HEK293 (cell line): ENCODE measurements around the gene SP4.

Experiments used
- BCL11A ChIP-seq: fragments of 450-650 bp; formaldehyde crosslinking; IDR thresholded peaks from 2 replicates; pipeline ENCODE4 v1.5.1; 2016; ENCODE audit warnings: low read depth, missing biosample characterization, missing genetic modification characterization
- HOXC10 ChIP-seq: sonication (generic); formaldehyde crosslinking; IDR thresholded peaks from 2 replicates; pipeline ENCODE4 v1.8.1; 2023; ENCODE audit warnings: mild to moderate bottlenecking, missing genetic modification reagents
- MZF1 ChIP-seq: fragments of 450-650 bp; formaldehyde crosslinking; IDR thresholded peaks from 2 replicates; pipeline ENCODE4 v1.5.1; 2017; ENCODE audit warnings: missing biosample characterization, missing genetic modification characterization, borderline replicate concordance
- RBAK ChIP-seq: fragments of 450-650 bp; formaldehyde crosslinking; IDR thresholded peaks from 2 replicates; pipeline ENCODE4 v1.5.1; 2016; ENCODE audit warnings: missing biosample characterization, missing genetic modification characterization
- YY1 ChIP-seq: fragments of 450-650 bp; formaldehyde crosslinking; IDR thresholded peaks from 2 replicates; pipeline ENCODE4 v1.5.1; 2018; ENCODE audit warnings: missing biosample characterization, missing genetic modification characterization
- ZBTB20 ChIP-seq: fragments of 450-650 bp; formaldehyde crosslinking; IDR thresholded peaks from 2 replicates; pipeline ENCODE4 v1.5.1; 2016; ENCODE audit warnings: missing biosample characterization, missing genetic modification characterization
- ZBTB7A ChIP-seq: fragments of 450-650 bp; formaldehyde crosslinking; IDR thresholded peaks from 2 replicates; pipeline ENCODE4 v1.5.1; 2016; ENCODE audit warnings: low read depth, missing biosample characterization, missing genetic modification characterization
- TF ChIP-seq, protein P1 (sequence below): fragments of 450-650 bp; formaldehyde crosslinking; IDR thresholded peaks from 2 replicates; pipeline ENCODE4 v1.5.1; 2016; ENCODE audit warnings: missing biosample characterization, missing genetic modification characterization
- TF ChIP-seq, protein P2 (sequence below): fragments of 450-650 bp; formaldehyde crosslinking; IDR thresholded peaks from 2 replicates; pipeline ENCODE4 v1.5.1; 2016; ENCODE audit warnings: missing biosample characterization, missing genetic modification characterization

DNA sequence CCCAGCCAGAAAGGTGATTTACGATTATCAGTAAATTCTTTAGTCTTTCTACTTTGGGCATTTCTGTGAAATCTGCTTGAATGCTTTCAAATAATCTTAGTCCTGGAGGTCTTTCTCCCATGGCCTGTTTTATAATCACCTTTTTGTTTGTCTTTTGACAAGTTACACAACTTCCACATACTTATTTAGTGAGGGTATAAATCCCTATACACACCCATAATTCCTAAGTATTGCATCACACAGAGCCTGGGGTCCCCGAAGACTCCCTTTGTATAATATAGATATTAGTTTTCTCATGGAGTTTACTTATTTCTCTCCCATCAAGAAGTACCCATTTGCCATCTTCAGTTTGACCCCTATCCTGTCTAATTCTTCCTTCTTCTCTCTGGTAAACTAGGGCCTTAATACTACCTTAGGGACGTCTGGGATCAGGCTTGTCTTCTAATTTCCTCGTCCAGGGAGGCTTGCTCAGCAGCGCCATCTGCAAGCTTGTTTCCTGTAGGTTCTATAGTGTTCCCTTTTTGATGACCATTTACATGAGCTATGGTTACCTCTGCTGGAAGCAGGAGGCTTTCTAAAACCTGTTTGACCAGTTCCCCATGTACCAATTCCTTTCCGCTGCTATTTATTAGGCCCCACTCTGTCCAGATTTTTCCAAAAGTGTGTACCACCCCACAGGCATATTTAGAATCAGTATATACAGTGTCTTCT, 123.1 kb downstream of the SP4 start:
- TF ChIP-seq RBAK (no peak), BCL11A (tag by site-specific recombination) (no peak), ZBTB20 (no peak), MZF1 (no peak), HOXC10 (no peak), YY1 (tag by site-specific recombination) (no peak), ZBTB7A (tag by site-specific recombination) (no peak)
- TF ChIP-seq, protein P1, sequence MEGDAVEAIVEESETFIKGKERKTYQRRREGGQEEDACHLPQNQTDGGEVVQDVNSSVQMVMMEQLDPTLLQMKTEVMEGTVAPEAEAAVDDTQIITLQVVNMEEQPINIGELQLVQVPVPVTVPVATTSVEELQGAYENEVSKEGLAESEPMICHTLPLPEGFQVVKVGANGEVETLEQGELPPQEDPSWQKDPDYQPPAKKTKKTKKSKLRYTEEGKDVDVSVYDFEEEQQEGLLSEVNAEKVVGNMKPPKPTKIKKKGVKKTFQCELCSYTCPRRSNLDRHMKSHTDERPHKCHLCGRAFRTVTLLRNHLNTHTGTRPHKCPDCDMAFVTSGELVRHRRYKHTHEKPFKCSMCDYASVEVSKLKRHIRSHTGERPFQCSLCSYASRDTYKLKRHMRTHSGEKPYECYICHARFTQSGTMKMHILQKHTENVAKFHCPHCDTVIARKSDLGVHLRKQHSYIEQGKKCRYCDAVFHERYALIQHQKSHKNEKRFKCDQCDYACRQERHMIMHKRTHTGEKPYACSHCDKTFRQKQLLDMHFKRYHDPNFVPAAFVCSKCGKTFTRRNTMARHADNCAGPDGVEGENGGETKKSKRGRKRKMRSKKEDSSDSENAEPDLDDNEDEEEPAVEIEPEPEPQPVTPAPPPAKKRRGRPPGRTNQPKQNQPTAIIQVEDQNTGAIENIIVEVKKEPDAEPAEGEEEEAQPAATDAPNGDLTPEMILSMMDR = no peak
- TF ChIP-seq, protein P2, sequence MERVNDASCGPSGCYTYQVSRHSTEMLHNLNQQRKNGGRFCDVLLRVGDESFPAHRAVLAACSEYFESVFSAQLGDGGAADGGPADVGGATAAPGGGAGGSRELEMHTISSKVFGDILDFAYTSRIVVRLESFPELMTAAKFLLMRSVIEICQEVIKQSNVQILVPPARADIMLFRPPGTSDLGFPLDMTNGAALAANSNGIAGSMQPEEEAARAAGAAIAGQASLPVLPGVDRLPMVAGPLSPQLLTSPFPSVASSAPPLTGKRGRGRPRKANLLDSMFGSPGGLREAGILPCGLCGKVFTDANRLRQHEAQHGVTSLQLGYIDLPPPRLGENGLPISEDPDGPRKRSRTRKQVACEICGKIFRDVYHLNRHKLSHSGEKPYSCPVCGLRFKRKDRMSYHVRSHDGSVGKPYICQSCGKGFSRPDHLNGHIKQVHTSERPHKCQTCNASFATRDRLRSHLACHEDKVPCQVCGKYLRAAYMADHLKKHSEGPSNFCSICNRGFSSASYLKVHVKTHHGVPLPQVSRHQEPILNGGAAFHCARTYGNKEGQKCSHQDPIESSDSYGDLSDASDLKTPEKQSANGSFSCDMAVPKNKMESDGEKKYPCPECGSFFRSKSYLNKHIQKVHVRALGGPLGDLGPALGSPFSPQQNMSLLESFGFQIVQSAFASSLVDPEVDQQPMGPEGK (tag by site-specific recombination) = no peak
